Measurements from ENCODE around the gene STK38. TPM values are rescaled to one million over a fixed set of nuclear protein-coding genes. Genes with fewer than 3 reads are reported as not detected.

STK38 gene
- total RNA-seq, 1 experiment from 2014 or later: 13.3 TPM

GRCh38 chr6:36577301-36577700, 30.0 kb upstream of the STK38 start (continued):
- TF ChIP-seq AR (CRISPR knock-in tag; IDR thresholded peaks at IDR 0.05) (no peak), CDX4 (CRISPR knock-in tag; IDR thresholded peaks at IDR 0.05; ENCODE audit: borderline replicate concordance) (no peak), GTF2I (CRISPR knock-in tag; conservative IDR thresholded peaks at IDR 0.05) (no peak), KAT7 (CRISPR knock-in tag; IDR thresholded peaks at IDR 0.05; ENCODE audit: borderline replicate concordance) (no peak), PRRX2 (CRISPR knock-in tag; IDR thresholded peaks at IDR 0.05) (no peak), TP53 (CRISPR knock-in tag; IDR thresholded peaks at IDR 0.05) (no peak), STAT6 (CRISPR knock-in tag; conservative IDR thresholded peaks at IDR 0.05; ENCODE audit: low read depth) (no peak)

GRCh38 chr6:36576578-36576977, 29.3 kb upstream of the STK38 start:
- Mint-ChIP-seq H3K36me3 (no peaks in the 10 kb centered on the region), H3K4me1 (peaks cover 3% of the 10 kb centered on the region; the same call in 1 of the 2 replicates), H3K27me3 (ENCODE audit: low read depth) (no peaks in the 10 kb centered on the region), H3K27ac (no peak overlapping the region), H3K4me3 (no peak overlapping the region), H3K9me3 (peaks cover 5% of the 10 kb centered on the region)
- DNase-seq (ENCODE audit: low spot score) (no peak), ATAC-seq (no peak)
- ChIA-PET POLR2A (no interaction called here), CTCF (interaction anchor here (1.4 kb wide), 1 partner anchor 153 kb away, joined by 3 read pairs; no protein-coding TSS in a partner anchor)
- TF ChIP-seq KAT7 (CRISPR knock-in tag; IDR thresholded peaks at IDR 0.05; ENCODE audit: borderline replicate concordance): no peak
- TF ChIP-seq AR (CRISPR knock-in tag; IDR thresholded peaks at IDR 0.05): no peak
- no peak for TF ChIP-seq ZNF281 (CRISPR knock-in tag; IDR thresholded peaks at IDR 0.05)
- TF ChIP-seq ZNF138 (CRISPR knock-in tag; conservative IDR thresholded peaks at IDR 0.05): no peak
- no peak for TF ChIP-seq SP1 (CRISPR knock-in tag; conservative IDR thresholded peaks at IDR 0.05)
- no peak for TF ChIP-seq ZNF232 (CRISPR knock-in tag; IDR thresholded peaks at IDR 0.05)
- no peak for TF ChIP-seq TEAD4 (CRISPR knock-in tag; IDR thresholded peaks at IDR 0.05)
- no peak for TF ChIP-seq ZNF416 (CRISPR knock-in tag; IDR thresholded peaks at IDR 0.05)
- no peak for TF ChIP-seq GABPB1 (CRISPR knock-in tag; IDR thresholded peaks at IDR 0.05)
- no peak for TF ChIP-seq ZBTB43 (CRISPR knock-in tag; IDR thresholded peaks at IDR 0.05)
- TF ChIP-seq ZNF121 (CRISPR knock-in tag; IDR thresholded peaks at IDR 0.05): no peak
- no peak for TF ChIP-seq SMAD3 (CRISPR knock-in tag; IDR thresholded peaks at IDR 0.05; ENCODE audit: borderline replicate concordance)
- TF ChIP-seq PRDM15 (CRISPR knock-in tag; IDR thresholded peaks at IDR 0.05): no peak
- TF ChIP-seq FOXK1 (CRISPR knock-in tag; IDR thresholded peaks at IDR 0.05): no peak
